HepG2 (cell line): ENCODE results near the gene PPP4R1. TPM values are rescaled to one million over a fixed set of nuclear protein-coding genes. Genes with fewer than 3 reads are reported as not detected.

Experiments used
- ARNTL ChIP-seq: sonication (generic); formaldehyde crosslinking; IDR thresholded peaks from 2 replicates; pipeline ENCODE4 v1.4.0; 2020; ENCODE audit warnings: mild to moderate bottlenecking, missing genetic modification reagents
- CEBPB ChIP-seq: IDR thresholded peaks from 2 replicates; pipeline ENCODE4 v1.6.1; 2011; ENCODE audit warnings: low read depth, low read length, improper control_type of control experiment, borderline replicate concordance
- CEBPG ChIP-seq: IDR thresholded peaks from 2 replicates; pipeline ENCODE4 v1.6.1; 2016
- FOXJ3 ChIP-seq: sonication (generic); formaldehyde crosslinking; IDR thresholded peaks from 2 replicates; pipeline ENCODE4 v1.4.0; 2020; ENCODE audit warnings: missing genetic modification reagents, mild to moderate bottlenecking, borderline replicate concordance
- FOXK1 ChIP-seq: sonication (generic); formaldehyde crosslinking; IDR thresholded peaks from 2 replicates; pipeline ENCODE4 v1.4.0; 2020; ENCODE audit warnings: low read depth, missing genetic modification reagents, borderline replicate concordance
- HNRNPLL ChIP-seq: fragments of 200-400 bp; formaldehyde crosslinking; IDR thresholded peaks from 2 replicates; pipeline ENCODE4 v1.6.1; 2017; ENCODE audit warnings: mild to moderate bottlenecking, low read depth, low read length; ENCODE audit not compliant: poor library complexity, severe bottlenecking
- IRF1 ChIP-seq: sonication (generic); formaldehyde crosslinking; IDR thresholded peaks from 2 replicates; pipeline ENCODE4 v1.4.0; 2020; ENCODE audit warnings: low read depth, mild to moderate bottlenecking, missing genetic modification reagents
- MED1 ChIP-seq: sonication (generic); formaldehyde crosslinking; IDR thresholded peaks from 2 replicates; pipeline ENCODE4 v1.4.0; 2020; ENCODE audit warnings: missing genetic modification reagents
- MNT ChIP-seq: fragments of 450-650 bp; IDR thresholded peaks from 2 replicates; pipeline ENCODE4 v1.6.1; 2016
- POLR2A ChIP-seq, 2 experiments: IDR thresholded peaks; 2 replicates each; pipeline ENCODE4 v1.6.1; 2011; ENCODE audit warnings: low read depth in 2 of 2, low read length in 2 of 2, mild to moderate bottlenecking in 1 of 2, moderate library complexity in 1 of 2; ENCODE audit not compliant: insufficient read depth in 1 of 2
- RAD51 ChIP-seq: fragments of 450-650 bp; IDR thresholded peaks from 2 replicates; pipeline ENCODE4 v1.6.1; 2016; ENCODE audit warnings: borderline replicate concordance
- RARA ChIP-seq: IDR thresholded peaks from 2 replicates; pipeline ENCODE4 v1.6.1; 2016; ENCODE audit warnings: missing genetic modification reagents, missing compliant biosample characterization
- SIX1 ChIP-seq: sonication (generic); formaldehyde crosslinking; IDR thresholded peaks from 2 replicates; pipeline ENCODE4 v1.4.0; 2020; ENCODE audit warnings: missing genetic modification reagents, borderline replicate concordance
- SIX4 ChIP-seq: sonication (generic); formaldehyde crosslinking; IDR thresholded peaks from 2 replicates; pipeline ENCODE4 v1.4.0; 2020; ENCODE audit warnings: missing genetic modification reagents
- TCF7L2 ChIP-seq: IDR thresholded peaks from 2 replicates; pipeline ENCODE4 v1.6.1; 2011; ENCODE audit warnings: mild to moderate bottlenecking, low read depth, low read length, moderate library complexity
- ZFP1 ChIP-seq: IDR thresholded peaks from 2 replicates; pipeline ENCODE4 v1.6.1; 2016
- ZNF205 ChIP-seq: IDR thresholded peaks from 2 replicates; pipeline ENCODE4 v1.6.1; 2018; ENCODE audit warnings: missing biosample characterization, missing genetic modification reagents
- ZNF331 ChIP-seq: sonication (generic); formaldehyde crosslinking; IDR thresholded peaks from 2 replicates; pipeline ENCODE4 v1.4.0; 2020; ENCODE audit warnings: missing genetic modification reagents
- ZNF558 ChIP-seq: sonication (generic); formaldehyde crosslinking; IDR thresholded peaks from 2 replicates; pipeline ENCODE4 v1.9.0; 2022; ENCODE audit warnings: mild to moderate bottlenecking, missing genetic modification reagents, borderline replicate concordance
- ZNF562 ChIP-seq: sonication (generic); formaldehyde crosslinking; IDR thresholded peaks from 2 replicates; pipeline ENCODE4 v1.8.0; 2022; ENCODE audit warnings: missing genetic modification reagents, borderline replicate concordance
- ZNF572 ChIP-seq: sonication (generic); formaldehyde crosslinking; IDR thresholded peaks from 2 replicates; pipeline ENCODE4 v1.5.1; 2020; ENCODE audit warnings: mild to moderate bottlenecking, missing genetic modification reagents
- ZNF766 ChIP-seq: sonication (generic); formaldehyde crosslinking; IDR thresholded peaks from 2 replicates; pipeline ENCODE4 v1.5.0; 2020; ENCODE audit warnings: missing genetic modification reagents, borderline replicate concordance
- ZNF777 ChIP-seq: sonication (generic); formaldehyde crosslinking; IDR thresholded peaks from 2 replicates; pipeline ENCODE4 v1.4.0; 2020; ENCODE audit warnings: missing genetic modification reagents
- polyA plus RNA-seq, 8 experiments: library from polyadenylated mRNA; depleted of rRNA in 3 of 8; stranded (reverse) in 7 of 8; unstranded in 1 of 8; fragments of >200 nt; fragmentation: Illumina TruSeq in 4 of 8; extraction: Trizol in 4 of 8; gene quantifications; 2 replicates each; pipeline versions ENCODE4 v1.2.1 to v1.2.3, GENCODE V29; 2011 to 2016; ENCODE audit warnings: low read depth in 4 of 8, missing spikeins in 1 of 8, mixed read lengths in 1 of 8; ENCODE audit not compliant: insufficient read depth in 1 of 8
- total RNA-seq, 5 experiments: library from RNA; depleted of rRNA; stranded (reverse); fragments of >200 nt; fragmentation: Illumina TruSeq; extraction: Trizol; gene quantifications; 2 replicates each; pipeline ENCODE4 v1.2.3, GENCODE V29; 2016; ENCODE audit warnings: low read depth in 1 of 5
- TF ChIP-seq, protein P1 (sequence below): IDR thresholded peaks from 2 replicates; pipeline ENCODE4 v1.6.1; 2016; ENCODE audit warnings: missing compliant biosample characterization, missing genetic modification reagents, borderline replicate concordance
- TF ChIP-seq, protein P2 (sequence below): IDR thresholded peaks from 2 replicates; pipeline ENCODE4 v1.6.1; 2016; ENCODE audit warnings: mild to moderate bottlenecking
- TF ChIP-seq, protein P3 (sequence below): sonication (generic); formaldehyde crosslinking; conservative IDR thresholded peaks from 2 replicates; pipeline ENCODE4 v1.8.0; 2022; ENCODE audit warnings: mild to moderate bottlenecking, moderate library complexity, missing genetic modification reagents

Gene PPP4R1
- total and polyA plus RNA-seq, 2 of the 13 experiments (the other 11 are each of a cell fraction or from before 2014, with no cell fraction given): 66.5 to 72.4 TPM

- TF ChIP-seq, protein P1, sequence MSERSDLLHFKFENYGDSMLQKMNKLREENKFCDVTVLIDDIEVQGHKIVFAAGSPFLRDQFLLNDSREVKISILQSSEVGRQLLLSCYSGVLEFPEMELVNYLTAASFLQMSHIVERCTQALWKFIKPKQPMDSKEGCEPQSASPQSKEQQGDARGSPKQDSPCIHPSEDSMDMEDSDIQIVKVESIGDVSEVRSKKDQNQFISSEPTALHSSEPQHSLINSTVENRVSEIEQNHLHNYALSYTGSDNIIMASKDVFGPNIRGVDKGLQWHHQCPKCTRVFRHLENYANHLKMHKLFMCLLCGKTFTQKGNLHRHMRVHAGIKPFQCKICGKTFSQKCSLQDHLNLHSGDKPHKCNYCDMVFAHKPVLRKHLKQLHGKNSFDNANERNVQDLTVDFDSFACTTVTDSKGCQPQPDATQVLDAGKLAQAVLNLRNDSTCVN (CRISPR knock-in tag): 0 out of 2 replicates have a peak, but pooled peaks have one; percentile 38
- peak; percentile 33; the same call in 1 of the 2 replicates for TF ChIP-seq RARA
- TF ChIP-seq, protein P2, sequence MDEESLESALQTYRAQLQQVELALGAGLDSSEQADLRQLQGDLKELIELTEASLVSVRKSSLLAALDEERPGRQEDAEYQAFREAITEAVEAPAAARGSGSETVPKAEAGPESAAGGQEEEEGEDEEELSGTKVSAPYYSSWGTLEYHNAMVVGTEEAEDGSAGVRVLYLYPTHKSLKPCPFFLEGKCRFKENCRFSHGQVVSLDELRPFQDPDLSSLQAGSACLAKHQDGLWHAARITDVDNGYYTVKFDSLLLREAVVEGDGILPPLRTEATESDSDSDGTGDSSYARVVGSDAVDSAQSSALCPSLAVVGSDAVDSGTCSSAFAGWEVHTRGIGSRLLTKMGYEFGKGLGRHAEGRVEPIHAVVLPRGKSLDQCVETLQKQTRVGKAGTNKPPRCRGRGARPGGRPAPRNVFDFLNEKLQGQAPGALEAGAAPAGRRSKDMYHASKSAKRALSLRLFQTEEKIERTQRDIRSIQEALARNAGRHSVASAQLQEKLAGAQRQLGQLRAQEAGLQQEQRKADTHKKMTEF (CRISPR knock-in tag): peak; percentile 68
- TF ChIP-seq ZNF562 (CRISPR knock-in tag): no peak
- TF ChIP-seq, protein P3, sequence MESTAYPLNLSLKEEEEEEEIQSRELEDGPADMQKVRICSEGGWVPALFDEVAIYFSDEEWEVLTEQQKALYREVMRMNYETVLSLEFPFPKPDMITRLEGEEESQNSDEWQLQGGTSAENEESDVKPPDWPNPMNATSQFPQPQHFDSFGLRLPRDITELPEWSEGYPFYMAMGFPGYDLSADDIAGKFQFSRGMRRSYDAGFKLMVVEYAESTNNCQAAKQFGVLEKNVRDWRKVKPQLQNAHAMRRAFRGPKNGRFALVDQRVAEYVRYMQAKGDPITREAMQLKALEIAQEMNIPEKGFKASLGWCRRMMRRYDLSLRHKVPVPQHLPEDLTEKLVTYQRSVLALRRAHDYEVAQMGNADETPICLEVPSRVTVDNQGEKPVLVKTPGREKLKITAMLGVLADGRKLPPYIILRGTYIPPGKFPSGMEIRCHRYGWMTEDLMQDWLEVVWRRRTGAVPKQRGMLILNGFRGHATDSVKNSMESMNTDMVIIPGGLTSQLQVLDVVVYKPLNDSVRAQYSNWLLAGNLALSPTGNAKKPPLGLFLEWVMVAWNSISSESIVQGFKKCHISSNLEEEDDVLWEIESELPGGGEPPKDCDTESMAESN (CRISPR knock-in tag): no peak
- TF ChIP-seq SIX4 (CRISPR knock-in tag): no peak
- no peak; the same call in 1 of the 2 replicates for TF ChIP-seq FOXJ3 (CRISPR knock-in tag)
- TF ChIP-seq HNRNPLL: no peak
- TF ChIP-seq ZNF558 (CRISPR knock-in tag): no peak
- peak; percentile 34; the same call in 1 of the 2 replicates for TF ChIP-seq FOXK1 (CRISPR knock-in tag)
- TF ChIP-seq ZFP1 (CRISPR knock-in tag): 0 out of 2 replicates have a peak, but pooled peaks have one; percentile 54
- peak; percentile 70 for TF ChIP-seq RAD51
- no peak for TF ChIP-seq ZNF777
- peak; percentile 94 for TF ChIP-seq ARNTL (CRISPR knock-in tag)
- TF ChIP-seq IRF1: no peak
- peak; percentile 84 for TF ChIP-seq CEBPG
- TF ChIP-seq MNT: peak; percentile 76
- 0 out of 2 replicates have a peak, but pooled peaks have one; percentile 13 for TF ChIP-seq SIX1 (CRISPR knock-in tag)
- TF ChIP-seq ZNF766 (CRISPR knock-in tag): no peak
- no peak for TF ChIP-seq POLR2A (IDR thresholded peaks at IDR 0.05; ENCODE audit: insufficient read depth in 1 of 2, low read depth in 2 of 2, low read length in 2 of 2)
- no peak for TF ChIP-seq TCF7L2
- TF ChIP-seq ZNF331 (CRISPR knock-in tag): peak; percentile 78; the same call in 1 of the 2 replicates
- TF ChIP-seq ZNF205 (CRISPR knock-in tag): 0 out of 2 replicates have a peak, but pooled peaks have one; percentile 41
- no peak for TF ChIP-seq ZNF572 (CRISPR knock-in tag)
- TF ChIP-seq CEBPB: peak; percentile 89
- no peak; the same call in 1 of the 2 replicates for TF ChIP-seq MED1 (CRISPR knock-in tag)
These were observed 78.8 kb downstream of the PPP4R1 start (continued) for GRCh38 chr18:9535430-9535991.
